GM21367 (cell line): ENCODE results near the gene ERGIC3.
"Not testable (repeated sequence)": the region's sequence is repeated elsewhere in the genome, so short reads cannot be mapped to it uniquely, and the experiment has no call there.

Experiments
- ATAC-seq: cut with Tn5 transposase; IDR thresholded peaks from one replicate; pipeline ENCODE4 v1.9.1; 2021; ENCODE audit not compliant: unreplicated experiment

ERGIC3 gene

DNA sequence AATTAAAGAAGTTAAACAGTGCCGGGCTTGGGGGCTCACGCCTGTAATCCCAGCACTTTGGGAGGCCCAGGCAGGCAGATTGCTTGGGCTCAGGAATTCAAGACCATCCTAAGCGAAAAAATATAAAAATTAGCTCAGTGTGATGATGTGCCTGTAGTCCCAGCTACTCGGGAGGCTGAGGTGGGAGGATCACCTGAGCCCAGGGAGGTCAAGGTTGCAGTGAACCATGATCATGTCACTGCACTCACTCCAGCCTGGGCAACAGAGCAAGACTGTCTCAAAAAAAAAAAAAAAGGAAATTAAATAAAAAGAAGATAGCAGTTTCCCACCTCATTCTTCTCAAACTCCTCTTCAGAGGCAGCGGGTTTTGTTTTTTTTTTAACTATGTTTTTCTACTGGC is 24.1 kb upstream of the ERGIC3 start:
- not testable (repeated sequence) for ATAC-seq

DNA sequence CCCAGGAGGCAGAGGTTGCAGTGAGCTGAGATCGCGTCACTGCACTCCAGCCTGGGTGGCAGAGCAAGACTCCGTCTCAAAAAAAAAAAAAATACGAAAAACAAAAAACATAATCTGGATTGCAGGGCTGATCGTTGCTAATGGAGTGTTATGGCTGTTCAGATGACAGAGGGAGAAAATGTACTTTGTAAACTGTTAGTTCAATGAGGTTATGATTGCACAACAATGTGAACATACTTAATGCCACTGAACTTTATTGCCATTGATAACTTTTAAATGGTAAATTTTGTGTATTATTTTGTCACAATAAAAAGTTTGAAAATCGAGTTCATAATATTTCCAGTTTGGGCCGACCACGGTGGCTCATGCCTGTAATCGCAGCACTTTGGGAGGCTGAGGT is 22.9 kb upstream of the ERGIC3 start:
- ATAC-seq = no peak

DNA sequence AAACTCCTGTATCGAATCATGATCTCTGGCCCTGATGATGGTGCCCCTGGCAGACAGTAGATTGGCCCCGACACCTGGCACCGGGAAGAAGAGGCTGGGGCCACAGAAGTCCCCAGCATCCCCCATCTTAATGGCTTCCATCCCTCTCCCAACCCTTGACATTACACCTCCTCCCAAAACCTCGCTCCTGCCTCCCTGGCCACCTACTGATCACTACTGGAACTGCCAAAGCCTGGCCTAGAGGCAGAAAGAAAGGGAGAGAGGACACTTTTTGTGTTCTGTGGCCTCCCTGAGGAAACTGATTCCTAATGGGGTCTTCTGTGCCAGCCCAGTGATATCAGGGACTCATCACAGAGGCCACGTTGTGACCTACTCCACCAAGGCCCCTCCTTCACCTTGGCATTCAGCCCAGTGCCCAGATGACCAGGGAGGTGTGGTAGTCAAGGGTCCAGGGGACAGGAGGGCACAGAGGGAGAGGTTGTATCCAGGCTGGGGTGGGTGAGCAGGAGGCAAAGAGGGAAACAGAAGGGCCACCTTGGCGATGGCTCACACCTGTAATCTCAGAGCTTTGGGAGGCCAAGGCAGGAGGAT is 18.5 kb upstream of the ERGIC3 start:
- ATAC-seq = no peak

DNA sequence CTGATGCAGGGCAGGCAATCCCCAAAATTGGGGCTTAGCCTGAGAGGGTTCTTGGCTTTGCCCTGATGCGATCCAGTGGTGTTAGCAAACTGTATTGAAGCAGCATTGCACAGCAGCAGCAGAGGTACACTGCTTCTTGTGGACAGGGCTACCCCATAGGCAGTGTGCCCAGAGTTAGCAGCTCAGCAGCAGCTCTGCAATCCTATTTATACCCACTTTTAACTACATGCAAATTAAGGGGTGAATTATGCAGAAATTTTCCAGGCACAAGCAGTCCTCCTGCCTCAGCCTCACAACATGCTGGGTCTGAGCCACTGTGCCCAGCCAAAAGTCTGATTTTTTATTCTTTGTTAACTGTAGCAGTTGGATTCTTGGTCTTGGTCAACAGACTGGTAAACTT is 16.2 kb upstream of the ERGIC3 start:
- ATAC-seq = no peak

DNA sequence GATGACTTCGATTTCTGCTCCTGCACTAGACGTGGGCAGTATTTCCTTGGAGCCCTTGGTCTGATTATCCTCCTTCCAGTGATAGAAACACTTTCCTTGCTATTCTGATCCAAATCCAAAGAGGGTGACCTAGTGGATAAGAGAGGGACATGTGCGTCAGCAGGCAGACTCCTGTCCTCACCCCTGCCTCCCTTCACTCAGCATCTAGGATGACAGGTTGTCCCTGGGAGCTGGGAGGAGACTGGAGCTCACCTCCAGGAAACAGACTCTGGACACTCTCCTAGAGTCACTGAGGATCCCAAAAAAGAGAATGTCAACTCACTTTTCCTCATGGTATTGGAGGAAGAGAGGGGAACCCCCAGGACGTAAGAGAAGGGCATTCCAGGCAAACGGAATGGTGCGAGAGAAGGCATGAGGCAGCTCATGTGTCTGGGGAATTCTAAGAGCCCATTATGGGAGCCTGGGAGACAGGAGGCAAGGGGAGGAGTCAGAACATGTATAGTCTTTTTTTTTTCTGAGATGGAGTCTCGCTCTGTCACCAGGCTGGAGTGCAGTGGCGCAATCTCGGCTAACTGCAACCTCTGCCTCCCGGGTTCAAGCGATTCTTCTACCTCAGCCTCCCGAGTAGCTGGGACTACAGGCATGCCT is 14.6 kb upstream of the ERGIC3 start:
- no peak for ATAC-seq

DNA sequence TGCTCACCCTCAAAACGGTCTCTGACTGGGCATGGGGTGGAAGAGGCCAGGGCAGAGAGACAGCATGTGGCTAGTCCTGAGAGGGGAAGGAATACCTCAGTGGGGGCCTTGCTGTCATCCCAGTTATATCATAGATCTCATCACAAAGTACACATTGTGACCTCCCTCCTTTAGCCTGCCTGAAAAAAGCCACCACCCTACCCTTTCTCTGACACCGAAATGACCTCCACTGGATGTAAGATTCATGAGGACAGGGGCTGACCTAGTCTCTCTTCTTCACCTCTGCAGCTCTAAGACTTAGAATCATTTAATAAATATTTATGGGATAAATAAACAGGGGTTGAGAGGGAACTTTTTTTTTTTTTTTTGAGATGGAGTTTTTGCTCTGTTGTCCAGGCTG is 12.3 kb upstream of the ERGIC3 start, which contains the start of gene C20orf173:
TSS of gene C20orf173 (minus strand) at position 101 of the 400 bp plus-strand sequence. CDS start 279 bp downstream, outside the sequence.
- no peak for ATAC-seq

DNA sequence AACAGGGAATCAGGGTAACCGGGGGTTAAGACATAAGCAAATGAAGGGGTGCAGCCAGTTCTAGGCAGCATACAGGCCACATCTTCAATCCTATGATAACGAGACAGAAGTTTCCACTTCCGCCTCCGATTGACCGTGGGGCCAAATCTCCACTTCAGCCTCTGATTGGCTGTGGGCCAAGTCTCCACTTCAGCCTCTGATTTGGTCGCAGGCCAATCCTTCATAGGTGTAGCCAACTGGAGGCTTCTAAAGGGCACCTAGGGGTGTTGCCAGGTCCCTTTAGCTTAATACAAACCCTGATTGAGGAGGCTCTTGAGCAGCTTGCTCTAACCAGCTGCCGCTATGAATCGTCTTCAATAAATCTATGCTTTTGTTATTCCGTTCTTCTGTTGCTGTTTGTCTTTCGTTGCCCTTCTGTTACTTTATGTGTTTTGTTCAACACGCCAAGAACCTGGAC is 2.1 kb upstream of the ERGIC3 start:
- no peak for ATAC-seq

DNA sequence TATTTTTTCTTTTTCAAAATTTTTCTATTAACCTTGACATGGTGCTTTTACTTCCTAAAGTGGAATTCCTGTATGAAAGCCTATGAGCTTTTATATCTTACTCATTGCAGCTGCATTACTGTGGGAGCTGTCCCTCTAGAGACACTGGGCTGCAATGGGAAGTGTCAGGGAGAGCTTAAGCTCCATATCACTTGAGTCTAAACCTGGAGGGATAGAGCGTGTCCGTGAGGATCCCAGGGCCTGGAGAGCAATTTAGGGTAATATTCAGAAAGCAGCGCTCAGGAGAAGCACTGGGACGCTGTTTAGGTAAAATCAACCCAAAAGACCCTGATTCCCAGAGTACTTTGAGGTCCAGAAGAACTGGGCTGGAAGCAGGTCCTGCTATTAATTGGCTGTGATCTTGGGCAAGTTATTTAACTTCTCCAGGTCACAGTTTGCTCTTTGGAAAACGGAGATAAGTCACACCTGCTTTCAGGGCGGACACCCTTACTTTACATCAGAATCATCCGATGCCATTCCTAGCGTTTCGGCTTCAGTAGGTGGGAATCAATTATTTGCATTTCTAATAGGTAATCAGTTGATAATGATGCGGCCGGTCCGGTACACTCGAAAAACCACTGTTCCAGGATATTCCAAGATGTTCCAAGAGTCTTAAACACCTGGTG is 628 bp upstream of the ERGIC3 start:
- ATAC-seq = no peak

DNA sequence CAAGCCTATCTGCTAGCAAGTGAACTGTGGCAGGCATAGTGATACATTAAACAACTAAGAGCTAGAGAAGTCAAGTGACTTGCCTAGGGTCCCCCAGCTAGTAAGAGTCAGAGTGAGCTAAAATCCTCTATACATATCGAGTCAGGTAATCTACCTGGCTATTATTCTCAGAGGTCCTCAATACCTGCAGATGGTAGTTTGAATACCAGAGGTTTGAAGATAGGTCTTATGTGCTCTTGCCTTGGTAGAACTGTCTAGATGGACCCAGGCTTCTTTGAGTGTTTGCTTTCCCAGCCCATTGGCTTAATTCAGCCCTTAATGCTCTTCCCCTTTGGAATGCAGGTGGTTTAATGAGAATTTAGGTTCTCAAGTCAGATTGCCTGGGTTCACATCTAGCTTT is 1.1 kb downstream of the ERGIC3 start:
- no peak for ATAC-seq

DNA sequence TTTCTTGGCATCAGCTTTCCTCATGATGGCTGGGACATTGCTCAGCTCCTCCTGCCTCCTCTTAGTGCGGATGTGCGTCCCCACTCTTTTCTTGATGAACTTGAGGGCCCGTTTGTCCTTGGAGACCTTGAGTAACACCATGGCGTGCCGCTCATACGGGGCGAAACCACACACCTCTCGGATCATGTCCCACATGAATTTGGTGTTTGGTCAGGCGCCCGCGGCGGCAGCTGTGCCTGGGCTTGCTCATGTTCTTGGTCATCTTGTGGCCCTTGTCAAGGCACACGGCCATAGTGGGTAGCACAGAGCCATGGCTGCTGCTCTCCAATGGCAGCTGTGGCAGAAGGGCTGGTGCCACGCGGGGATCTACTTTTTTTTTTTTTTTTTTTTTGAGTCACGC is 2.6 kb downstream of the ERGIC3 start:
- ATAC-seq = no peak

DNA sequence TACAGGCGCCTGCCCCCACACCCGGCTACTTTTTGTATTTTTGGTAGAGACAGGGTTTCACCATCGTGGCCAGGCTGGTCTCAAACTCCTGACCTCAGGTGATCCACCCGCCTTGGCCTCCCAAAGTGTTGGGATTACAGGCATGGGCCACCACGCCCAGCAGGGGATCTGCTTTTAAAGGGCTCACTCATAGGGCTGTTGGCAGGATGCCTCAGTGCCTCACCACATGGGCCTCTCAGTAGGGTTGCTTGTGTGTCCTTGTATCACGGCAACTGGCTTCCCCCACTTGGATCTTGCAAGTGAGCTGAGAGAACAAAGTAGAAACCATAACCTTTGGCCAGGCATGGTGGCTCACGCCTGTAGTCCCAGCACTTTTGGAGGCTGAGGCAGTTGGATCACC is 3.1 kb downstream of the ERGIC3 start:
- not testable (repeated sequence) for ATAC-seq

DNA sequence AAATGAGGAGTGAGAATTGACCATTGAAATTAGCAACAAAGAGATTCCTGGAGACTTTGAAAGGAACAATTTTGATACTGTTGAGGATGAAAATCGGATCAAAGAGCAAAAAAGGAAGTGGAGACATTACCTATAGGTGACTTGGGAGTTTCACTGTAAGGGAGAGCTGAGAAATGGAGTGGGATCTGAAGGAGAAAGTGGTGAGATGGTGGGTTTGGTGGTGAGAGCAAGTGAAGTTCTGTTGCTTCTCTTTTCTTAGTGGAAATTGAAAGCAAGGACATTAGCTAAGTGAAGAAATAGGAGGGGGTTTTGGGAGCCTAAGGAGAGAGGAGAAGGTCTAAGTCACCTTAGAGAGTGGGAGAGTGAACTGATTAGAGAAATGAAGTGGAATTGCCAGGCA is 4.2 kb downstream of the ERGIC3 start:
- no peak for ATAC-seq

DNA sequence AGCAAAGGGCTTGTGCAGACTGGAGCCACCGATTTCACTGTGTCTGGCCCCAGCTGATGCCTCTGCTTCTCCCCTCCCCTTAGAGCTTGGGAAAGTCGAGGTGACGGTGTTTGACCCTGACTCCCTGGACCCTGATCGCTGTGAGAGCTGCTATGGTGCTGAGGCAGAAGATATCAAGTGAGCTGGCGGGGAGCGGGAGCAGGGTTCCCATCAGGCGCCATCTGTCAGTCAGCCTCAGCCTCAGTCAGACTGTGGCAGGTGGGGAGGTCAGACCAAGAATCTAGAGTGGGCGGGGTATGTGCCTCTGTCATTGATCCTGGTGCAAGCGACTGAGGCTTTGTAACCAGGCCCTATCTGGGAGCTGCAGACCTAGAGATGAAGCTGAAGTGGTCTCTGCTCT is 5.5 kb downstream of the ERGIC3 start:
- ATAC-seq = no peak

DNA sequence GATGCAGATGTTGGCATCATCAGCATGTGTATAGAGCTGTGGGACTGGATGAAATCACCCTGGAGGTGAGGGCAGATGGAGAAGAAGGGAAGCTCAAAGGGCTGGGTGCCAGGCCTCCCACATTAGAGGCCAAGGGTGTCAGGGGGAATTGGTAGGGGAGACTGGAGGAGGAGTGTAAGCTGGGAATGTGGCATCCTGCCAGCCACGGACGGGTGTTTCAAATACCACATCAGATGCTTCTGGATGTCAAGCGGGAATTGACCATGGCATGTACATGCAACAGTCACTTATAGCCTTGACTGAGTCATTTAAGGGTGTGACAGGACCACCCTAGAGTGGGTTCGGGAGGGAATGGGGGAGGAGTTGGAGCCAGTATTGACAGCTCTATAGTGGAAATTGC is 9.6 kb downstream of the ERGIC3 start:
- ATAC-seq = no peak

DNA sequence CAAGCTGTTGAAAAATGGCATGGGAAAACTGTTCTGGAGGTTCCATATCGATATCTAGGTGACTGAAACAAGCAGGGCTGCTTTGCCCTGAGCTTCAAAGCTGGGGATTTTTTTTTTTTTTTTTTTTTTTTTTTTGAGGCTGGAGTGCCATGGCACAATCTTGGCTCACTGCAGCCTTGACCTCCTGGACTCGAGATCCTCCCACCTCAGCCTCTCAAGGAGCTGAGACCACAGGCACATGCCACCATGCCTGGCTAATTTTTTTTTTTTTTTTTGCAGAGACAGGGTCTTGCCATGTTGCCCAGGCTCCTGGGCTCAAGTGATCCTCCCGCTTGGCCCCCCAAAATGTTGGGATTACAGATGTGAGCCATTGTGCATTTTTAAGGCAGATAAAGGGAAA is 11.0 kb downstream of the ERGIC3 start:
- no peak for ATAC-seq

DNA sequence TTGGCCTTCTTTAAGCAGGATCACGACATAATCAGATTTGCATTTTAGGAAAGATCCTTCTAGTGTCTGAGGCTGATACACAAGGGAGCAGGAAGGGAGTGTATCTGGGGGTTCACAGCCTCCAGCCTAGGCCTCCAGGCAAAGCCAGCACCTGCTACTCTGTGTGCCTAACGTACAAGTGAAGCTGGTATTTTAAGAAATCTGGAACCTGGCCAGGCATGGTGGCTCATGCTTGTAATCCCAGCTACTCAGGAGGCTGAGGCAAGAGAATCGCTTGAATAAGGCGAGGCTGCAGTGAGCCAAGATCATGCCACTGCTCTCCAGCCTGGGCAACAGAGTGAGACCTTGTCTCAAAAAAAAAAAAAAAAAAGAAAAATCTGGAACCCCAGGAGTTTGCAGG is 13.6 kb downstream of the ERGIC3 start:
- ATAC-seq = not testable (repeated sequence)

DNA sequence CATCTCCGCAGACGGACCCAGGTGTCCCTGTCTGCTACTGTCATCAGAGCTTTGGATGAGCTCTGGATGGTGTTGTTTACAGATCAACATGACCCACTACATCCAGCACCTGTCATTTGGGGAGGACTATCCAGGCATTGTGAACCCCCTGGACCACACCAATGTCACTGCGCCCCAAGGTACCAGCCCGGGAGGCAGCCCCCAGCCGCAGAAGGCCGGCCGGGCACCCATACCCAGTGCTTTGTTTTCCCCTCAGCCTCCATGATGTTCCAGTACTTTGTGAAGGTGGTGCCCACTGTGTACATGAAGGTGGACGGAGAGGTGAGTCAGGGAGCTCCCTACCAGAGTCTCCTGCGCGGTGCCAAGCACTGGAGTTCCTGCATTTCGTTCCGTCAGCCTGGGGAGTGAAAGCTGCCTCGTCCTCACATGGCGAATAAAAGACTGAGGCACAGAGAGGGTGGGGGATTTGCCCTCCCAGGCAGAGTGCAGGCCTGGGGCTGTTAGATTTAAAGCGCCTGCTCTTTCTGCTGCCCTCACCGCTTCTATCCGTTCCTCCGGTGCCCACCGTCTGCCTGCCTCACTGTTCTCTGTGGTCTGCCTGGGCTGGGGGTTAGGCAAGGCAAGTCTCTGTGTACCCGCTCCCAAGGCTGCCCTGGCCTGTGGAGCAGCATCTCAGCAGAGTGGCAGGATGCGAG is 14.2 kb downstream of the ERGIC3 start:
- ATAC-seq = no peak

DNA sequence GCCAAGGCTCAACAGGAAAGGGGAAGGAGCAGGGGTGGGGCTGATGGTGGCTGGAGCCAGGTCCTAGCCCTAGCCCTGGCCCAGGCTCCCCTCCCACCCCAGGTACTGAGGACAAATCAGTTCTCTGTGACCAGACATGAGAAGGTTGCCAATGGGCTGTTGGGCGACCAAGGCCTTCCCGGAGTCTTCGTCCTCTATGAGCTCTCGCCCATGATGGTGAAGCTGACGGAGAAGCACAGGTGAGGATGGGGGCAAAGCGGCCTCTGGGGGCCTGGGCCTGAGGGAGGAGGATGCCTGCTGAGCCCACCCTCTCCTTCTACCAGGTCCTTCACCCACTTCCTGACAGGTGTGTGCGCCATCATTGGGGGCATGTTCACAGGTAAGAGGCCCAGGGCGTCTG is 15.0 kb downstream of the ERGIC3 start:
- no peak for ATAC-seq

DNA sequence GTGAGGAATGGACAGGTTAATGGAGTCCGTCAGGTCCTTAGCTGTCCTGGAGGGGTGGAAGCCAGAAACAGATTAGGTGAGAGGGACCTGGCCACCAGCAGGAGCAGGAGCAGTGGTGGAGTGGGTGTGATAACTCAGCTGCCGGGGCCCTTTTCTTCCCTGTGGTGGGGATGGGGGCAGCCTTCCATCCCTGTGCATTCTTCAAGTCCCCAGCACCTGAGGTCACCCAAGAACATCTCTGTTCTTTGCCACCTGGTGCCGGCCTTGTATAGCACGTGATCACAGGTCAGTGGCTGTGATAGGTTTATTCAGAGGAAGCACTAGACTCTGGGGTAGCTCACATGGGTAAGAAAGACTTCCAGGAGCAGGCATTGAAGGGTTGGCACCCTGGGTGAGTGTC is 16.6 kb downstream of the ERGIC3 start:
- ATAC-seq = no peak

DNA sequence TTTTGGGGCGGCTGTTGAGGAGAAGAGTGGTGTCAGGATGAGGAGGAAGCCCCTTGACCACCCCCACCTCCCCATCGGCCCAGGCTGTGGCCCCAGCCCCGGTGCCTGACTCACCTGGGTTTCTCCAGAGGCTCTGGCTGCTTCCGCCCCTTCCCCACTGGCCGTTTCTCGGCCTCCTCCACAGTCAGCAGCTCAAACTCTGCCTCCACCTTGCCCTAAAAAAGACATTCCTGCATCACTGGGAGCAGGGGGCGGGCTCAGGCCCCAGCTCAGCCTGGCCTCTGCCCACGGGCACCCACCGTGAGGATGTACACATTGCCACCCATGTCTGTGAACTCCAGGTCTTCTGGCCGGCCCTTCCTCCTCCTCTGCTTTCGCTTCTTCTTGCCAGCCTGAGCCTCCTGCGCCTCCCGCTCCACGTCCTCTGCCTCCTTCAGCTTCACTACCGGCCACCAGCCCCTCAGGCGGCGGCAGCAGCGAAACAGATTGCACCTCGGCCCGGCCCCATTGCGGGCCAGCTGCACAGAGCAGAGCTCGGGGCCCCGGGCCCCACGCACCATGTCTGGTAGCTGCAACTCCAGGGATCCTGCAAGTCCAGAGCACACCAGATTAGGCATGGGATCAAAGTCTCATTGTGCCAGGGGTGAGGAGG is 17.3 kb downstream of the ERGIC3 start:
- ATAC-seq = no peak

DNA sequence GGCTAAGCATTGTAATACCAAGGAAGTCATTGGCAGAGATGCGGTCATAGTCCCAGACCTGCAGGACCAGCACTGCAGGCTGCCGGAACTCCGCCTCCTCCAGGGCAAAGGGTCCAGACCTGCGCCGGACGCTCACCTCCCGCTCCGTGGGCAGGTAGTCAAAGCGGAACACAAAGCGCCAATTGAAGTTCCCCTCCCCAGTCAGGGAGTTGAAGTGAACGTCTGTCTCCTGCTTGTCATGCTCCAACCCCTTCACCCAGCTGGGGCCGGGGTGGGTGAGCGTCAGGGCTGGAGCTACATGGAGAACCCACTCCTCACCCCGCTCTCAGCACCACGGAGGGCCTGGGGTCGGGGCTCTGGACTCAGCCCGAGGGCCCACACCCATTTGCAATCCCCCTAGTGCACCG is 18.2 kb downstream of the ERGIC3 start:
- no peak for ATAC-seq
